ENCODE data around the gene ZCCHC8.
"Not testable (repeated sequence)": the region's sequence is repeated elsewhere in the genome, so short reads cannot be mapped to it uniquely, and the experiment has no call there.

Gene ZCCHC8

DNA sequence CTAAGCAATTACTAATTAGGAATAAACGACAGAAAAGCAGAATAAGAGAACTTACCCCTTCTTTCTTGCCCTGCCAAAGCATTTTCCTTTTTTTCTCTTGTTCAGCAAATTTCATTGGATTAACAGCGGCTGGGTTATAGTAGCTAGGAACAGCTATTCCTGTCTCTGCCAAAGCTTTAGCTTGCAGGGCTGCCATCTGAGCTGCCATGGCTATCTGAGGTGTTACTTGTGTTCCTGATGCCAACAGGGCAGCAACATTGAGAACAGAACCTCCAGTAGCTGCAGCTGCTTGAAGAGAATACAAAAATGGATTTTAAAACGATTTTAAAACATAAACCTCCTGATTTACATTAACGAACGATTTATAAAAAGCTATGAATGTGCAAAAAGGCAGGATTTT is 7.4 kb upstream of the ZCCHC8 start:
- no peak for DNase-seq (ENCODE audit: low read depth)

DNA sequence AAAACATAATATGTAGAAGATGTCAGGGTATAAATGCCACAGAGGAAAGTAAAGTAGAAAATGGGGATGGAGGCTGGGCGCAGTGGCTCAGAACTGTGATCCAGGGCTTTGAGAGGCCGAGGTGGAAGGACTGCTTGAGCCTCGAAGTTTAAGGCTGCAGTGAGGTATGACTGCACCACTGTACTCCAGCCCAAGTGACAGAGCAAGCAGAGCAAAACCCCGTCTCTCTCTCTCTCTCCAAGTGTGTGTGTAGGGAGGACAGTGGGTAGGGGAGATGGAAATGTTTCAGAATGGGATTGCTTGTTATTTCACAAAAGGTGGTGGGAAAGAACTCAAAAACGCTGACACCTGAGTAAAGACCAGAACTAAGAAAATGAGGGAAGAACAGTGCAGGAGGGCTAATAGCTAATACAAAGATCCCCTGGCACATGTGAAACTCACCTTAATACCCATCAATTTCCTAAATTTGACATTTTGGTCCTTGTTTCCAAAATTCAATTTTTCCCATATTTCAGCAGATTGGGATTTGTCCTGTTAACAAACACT is 5.7 kb upstream of the ZCCHC8 start:
- no peak for DNase-seq (ENCODE audit: low read depth)

DNA sequence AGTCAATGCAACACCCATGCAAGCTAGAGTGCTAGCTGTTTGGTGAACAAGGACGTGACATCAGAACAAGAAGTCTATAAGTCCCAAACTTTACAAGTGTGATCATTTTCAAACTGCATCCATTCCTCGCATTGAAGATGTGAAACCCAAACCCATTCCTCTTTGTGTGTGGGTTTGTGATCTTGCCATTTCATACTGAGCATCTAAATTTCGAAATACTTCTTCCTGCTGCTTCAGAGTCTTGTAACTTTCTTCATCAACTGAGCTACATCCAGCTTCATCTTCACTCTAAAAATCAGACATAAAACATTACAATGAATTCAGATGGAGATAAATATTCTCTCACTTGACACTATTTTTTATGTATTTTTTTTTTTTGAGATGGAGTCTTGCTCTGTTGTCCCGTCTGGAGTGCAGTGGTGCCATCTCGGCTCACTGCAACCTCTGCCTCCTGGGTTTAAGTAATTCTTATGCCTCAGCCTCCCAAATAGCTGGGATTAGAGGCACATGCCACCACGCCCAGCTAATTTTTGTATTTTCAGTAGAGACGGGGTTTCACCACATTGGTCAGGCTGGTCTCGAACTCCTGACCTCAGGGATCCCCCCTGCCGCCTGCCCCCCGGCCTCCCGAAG is 4.8 kb upstream of the ZCCHC8 start:
- no peak for DNase-seq (ENCODE audit: low read depth)

DNA sequence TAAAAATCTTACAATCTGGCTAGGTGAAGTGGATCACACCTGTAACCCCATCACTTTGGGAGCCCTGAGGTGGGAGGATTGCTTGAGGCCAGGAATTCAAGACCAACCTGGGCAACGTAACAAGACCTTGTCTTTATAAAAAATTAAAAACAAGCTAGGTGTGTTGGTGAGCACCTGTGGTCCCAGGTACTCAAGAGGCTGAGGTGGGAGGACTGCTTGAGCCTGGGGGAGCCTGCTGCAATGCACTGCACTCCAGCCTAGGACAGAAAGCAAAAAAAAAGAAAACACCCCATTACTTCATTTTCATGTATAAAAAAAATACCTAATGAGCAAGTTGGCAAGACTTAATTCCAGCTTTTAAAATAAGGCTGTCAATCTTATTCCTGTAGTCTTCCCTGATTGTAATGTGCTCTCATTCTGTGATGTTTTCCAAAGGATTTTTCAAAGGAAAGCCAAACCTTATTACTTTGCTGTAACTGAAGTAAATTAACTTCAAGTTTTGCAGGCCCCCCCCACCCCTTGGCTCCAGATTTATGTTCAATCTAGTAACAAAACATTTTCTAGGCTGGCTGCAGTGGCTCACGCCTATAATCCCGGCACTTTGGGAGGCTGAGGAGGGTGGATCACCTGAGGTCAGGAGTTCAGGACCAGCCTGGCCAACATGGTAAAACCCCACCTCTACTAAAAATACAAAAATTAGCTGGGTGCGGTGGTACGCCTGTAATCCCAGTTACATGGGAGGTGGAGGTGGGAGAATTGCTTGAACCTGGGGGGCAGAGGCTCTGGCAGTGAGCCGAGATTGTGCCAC is 3.3 kb upstream of the ZCCHC8 start:
- no peak for DNase-seq (ENCODE audit: low read depth)

- DNase-seq (ENCODE audit: low read depth), result no peak
Observed at GRCh38 chr12:122503147-122503751, 2.5 kb upstream of the ZCCHC8 start.

- DNase-seq (ENCODE audit: low read depth), result no peak
Observed at GRCh38 chr12:122501489-122501989, 807 bp upstream of the ZCCHC8 start.

GRCh38 chr12:122499991-122500684 is 594 bp downstream of the ZCCHC8 start:
- DNase-seq (ENCODE audit: low read depth), result peak; percentile 73

DNA sequence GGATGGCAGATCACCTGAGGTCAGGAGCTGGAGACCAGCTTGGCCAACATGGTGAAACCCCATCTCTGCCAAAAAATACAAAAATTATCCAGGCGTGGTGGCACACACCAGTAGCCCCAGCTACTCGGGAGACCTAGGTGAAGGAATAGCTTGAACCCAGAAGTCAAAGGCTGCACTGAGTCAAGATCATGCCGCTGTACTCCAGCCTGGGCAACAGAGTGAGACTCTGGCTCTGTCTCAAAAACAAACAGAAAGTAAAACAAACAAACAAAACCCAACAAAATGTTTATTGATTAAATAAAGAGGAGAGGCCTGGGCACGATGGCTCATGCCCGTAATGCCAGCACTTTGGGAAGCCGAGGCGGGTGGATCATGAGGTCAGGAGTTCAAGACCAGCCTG is 5.5 kb downstream of the ZCCHC8 start:
- DNase-seq (ENCODE audit: low read depth), result no peak

GRCh38 chr12:122493222-122493621 is 7.5 kb downstream of the ZCCHC8 start:
- not testable (repeated sequence) for DNase-seq (ENCODE audit: low read depth)

DNA sequence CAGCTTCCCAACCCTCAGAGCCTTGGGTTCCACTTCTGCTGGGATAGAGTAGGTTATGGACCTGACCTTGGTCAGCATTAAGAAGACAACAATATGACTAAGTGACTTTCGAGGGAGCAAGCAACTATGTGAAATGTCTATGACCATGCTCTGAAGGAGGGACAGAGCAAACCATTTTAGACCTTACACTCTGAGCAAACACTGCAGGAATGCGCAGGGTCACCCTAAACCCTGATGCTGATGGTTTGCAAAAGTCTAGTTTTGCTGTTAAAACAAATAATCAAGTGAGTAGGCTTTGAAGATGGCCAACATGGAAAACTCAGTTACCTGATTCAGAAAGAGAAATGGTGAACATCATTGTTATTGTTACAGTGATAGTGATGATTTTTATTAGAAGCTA is 8.7 kb downstream of the ZCCHC8 start:
- no peak for DNase-seq (ENCODE audit: low read depth)

DNA sequence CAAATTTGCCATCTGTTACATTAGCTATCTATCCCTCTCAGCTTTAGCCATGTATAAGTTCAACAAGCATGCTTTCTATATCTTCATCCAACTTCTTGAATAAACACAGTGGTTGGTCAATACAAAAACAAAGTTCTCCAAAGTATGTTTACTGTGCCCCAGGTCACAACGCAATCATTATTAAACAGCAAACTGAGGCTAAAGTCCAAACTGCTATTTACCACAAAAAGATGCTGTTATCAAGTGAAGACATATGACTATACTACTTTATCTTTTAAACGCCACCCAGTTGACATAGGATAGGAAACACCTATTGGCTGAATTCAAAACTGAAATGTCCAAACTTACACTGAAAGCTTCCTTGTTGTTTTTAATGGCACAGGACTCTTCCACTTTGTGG is 11.7 kb downstream of the ZCCHC8 start:
- no peak for DNase-seq (ENCODE audit: low read depth)

DNA sequence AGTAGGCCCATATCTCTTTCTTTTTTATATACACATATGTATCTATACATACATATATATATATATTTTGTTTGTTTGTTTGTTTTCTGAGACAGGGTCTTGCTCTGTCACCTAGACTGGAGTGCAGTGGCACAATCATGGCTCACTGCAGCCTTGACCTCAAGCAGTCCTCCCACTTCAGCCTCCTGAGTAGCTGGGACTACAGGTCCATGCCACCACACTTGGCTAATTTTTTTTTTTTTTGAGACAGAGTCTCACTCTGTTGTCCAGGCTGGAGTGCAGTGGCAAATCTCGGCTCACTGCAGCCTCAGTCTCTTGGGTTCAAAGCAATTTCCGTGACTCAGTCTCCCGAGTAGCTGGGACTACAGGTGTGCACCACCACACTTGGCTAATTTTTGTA is 12.9 kb downstream of the ZCCHC8 start:
- not testable (repeated sequence) for DNase-seq (ENCODE audit: low read depth)

DNA sequence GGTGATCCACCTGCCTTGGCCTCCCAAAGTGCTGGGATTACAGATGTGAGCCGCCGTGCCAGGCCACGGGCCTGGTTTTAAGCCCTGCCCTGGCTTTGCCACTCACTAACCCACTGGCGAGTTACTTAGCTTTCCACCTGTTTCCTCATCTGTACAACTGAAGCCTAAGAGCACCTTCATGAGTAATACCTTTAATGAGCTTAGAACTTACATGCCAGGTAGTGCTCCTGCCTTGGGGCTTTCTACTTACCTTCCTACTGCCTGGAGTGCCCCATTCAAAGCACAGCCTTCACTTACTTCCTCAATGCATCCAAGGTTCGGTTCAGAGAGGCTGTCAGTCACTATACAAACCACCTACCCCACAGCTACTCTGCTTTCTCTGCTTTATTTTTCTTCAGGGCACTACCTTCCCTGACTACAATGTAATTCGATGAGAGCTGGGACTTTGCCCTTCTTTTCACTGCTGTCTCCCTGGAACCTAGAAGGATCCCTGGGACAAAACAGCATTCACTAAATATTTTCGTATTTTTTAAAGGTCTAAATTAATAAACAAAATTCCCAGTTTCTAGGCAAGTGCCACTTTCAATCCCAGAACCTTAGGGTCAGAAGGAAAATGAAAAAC is 13.8 kb downstream of the ZCCHC8 start:
- no peak for DNase-seq (ENCODE audit: low read depth)

DNA sequence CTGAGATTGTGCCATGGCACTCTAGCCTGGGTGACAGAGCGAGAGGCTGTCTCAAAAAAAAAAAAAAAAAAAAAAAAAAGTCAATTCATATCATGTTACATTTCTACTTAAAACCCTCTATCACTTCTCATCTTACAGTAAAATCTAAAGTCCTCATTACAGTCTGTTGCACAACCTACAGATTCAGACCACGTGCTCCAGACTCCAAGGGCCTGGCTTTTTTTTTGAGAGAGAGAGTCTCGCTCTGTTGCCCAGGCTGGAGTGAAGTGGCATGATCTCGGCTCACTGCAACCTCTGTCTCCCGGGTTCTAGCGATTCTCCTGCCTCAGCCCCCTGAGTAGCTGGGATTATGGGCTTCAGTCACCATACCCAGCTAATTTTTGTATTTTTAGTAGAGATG is 14.4 kb downstream of the ZCCHC8 start:
- not testable (repeated sequence) for DNase-seq (ENCODE audit: low read depth)

DNA sequence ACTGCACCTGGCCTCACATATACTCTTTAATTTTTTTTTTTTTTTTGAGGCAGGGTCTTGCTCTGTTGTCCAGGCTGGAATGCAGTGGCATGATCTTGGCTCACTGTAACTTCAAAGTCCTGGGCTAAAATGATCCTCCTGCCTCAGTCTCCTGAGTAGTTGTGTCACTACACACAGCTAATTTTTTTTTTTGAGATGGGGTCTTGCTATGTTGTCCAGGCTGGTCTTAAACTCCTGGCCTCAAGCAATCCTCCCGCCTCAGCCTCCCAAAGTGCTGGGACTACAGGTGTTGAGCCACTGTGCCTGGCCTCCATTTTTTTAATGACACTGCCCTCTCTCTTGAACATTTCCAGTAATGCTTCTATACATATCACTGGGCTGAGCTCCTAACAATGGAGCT is 16.3 kb downstream of the ZCCHC8 start:
- not testable (repeated sequence) for DNase-seq (ENCODE audit: low read depth)

GRCh38 chr12:122483969-122484368 is 16.8 kb downstream of the ZCCHC8 start:
- no peak for DNase-seq (ENCODE audit: low read depth)

DNA sequence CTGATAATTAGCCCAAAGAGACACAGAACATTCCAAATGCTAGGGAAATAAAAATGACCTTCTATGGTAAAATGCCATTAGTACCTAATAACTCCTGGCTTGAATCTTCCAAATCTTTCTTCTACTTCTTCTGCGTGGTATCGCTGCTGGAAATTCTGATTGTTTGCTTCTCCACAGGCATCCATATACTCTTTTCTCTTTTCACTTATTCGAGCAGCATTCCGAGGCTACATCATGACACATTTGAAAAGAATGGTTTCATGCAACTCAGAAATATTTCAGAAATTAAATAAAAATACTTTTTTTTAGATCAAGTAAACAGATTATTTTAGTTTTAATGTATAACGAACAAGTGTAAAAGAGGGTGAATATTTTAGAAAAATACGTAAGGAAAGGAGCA is 18.9 kb downstream of the ZCCHC8 start:
- DNase-seq (ENCODE audit: low read depth), result no peak

DNA sequence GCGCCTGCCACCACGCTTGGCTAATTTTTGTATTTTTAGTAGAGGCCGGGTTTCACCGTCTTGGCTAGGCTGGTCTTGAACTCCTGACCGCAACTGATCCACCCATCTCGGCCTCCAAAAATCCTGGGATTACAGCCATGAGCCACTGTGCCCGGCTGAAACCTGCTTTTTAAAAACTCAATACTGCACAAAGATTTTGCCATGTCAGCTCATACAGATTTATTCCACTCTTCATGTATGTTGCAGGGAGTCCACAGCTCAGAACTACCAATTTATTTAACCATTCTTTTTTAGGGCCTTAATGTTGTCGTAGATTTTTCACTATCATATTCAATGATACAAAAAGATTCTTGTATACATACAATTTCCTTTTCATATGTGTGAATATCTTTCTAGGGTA is 20.0 kb downstream of the ZCCHC8 start:
- DNase-seq (ENCODE audit: low read depth), result no peak

DNA sequence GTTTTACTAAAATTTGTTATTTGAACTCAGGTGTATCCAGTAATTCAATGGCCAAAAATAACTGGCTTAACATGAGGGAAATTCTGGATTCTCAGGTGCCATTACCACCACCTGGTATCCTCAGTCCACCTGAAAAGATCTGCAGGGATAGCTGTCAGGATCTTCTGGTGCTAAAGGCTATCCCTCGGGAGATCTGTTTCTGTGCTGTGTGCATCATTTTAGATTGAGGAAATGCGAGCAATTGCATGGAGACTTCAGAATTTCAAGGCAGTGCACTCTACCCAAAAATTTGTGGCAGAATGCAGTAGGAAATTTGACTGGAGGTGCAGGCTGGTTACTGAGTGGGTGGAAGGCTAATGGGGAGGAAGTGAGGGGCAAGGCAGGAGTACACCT is 26.4 kb downstream of the ZCCHC8 start:
- DNase-seq (ENCODE audit: low read depth), result no peak

DNA sequence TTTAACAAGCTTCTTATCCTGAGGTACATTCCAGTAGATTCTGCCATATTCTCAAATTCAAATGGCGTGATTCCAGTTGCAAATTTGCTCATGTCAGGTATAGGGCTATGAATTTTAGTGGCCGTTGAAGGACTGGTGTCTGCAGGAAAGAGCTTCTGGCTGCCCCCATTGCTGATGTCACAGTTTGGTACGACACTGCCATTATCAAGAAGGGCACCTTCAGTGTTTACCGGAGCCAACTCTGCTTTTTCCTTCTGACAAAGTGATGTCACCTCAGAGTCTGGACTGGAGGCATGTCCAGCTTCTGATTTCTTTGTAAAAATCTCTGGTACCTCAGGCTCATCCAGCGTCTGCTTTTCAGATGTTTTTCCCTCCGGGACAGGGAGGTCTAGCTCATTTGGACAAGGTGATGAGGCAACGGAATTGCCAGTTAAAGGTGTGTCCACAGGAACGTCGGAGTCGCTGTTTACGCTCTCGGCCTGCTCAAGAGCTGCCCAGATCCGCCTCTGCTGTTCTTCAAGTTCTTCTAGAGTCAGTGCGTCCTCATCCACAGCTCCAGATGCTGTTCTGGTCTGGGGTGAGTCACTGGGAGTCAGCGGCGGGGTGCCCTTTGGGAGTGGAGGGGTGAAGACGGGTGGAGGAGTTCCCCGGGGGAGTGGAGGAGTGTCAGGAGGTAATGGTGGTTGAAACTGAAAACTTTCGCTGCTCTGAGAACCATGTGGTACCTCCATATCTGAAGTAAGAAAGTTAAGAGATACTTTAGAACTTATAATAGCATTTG is 27.0 kb downstream of the ZCCHC8 start:
- peak; percentile 73 for DNase-seq (ENCODE audit: low read depth)
